OCI-LY7 (cell line): Measurements from ENCODE around the gene OSBP2. TPM values are rescaled to one million over a fixed set of nuclear protein-coding genes. Genes with fewer than 3 reads are reported as not detected.

ENCODE experiments used
- BruUV-seq: library from RNA; stranded (reverse); fragments of 400-500 nt; replicated peaks from 2 replicates; lab custom pipeline; 2021; lab: Mats Ljungman, UMichigan
- CTCF ChIA-PET: fragments of 300-600 bp; sonication (Branson Sonifier 250); formaldehyde crosslinking; loops from one replicate; lab custom pipeline; 2022; ENCODE audit warnings: antibody characterized with exemption; ENCODE audit not compliant: unreplicated experiment; lab: Charles Lee
- POLR2A ChIA-PET: fragments of 300-600 bp; sonication (Branson Sonifier 250); formaldehyde crosslinking; loops from one replicate; lab custom pipeline; 2022; ENCODE audit warnings: antibody characterized with exemption; lab: Charles Lee
- DNase-seq: peaks from one replicate; pipeline ENCODE4 v3.0.0-alpha.2; 2015; ENCODE audit warnings: low spot score
- H2AFZ ChIP-seq: fragments of 200-600 bp; sonication (generic), shearing (Covaris generic); 2 replicates; pipeline ENCODE4 v1.6.1; 2014; ENCODE audit warnings: mild to moderate bottlenecking, antibody characterized with exemption, low read length, moderate library complexity
- H3K27ac ChIP-seq: fragments of 200-600 bp; sonication (generic); 2 replicates; pipeline ENCODE4 v1.5.1; 2014; ENCODE audit warnings: mixed run types, low read depth, mild to moderate bottlenecking, moderate library complexity, low read length, inconsistent platforms; ENCODE audit not compliant: poor library complexity, severe bottlenecking
- H3K36me3 ChIP-seq: fragments of 200-600 bp; sonication (generic); 2 replicates; pipeline ENCODE4 v1.6.1; 2014; ENCODE audit warnings: mild to moderate bottlenecking, antibody characterized with exemption, low read length, moderate library complexity, mixed read lengths; ENCODE audit not compliant: insufficient read depth
- H3K4me1 ChIP-seq: fragments of 200-600 bp; sonication (generic); 2 replicates; pipeline ENCODE4 v1.5.1; 2014; ENCODE audit warnings: mild to moderate bottlenecking, low read length; ENCODE audit not compliant: insufficient read depth, poor library complexity, severe bottlenecking
- H3K4me2 ChIP-seq: fragments of 200-600 bp; sonication (generic); 2 replicates; pipeline ENCODE4 v1.6.1; 2014; ENCODE audit warnings: mild to moderate bottlenecking, low read length
- H3K4me3 ChIP-seq: fragments of 200-600 bp; sonication (generic); 2 replicates; pipeline ENCODE4 v1.5.1; 2014; ENCODE audit warnings: mild to moderate bottlenecking, low read depth, low read length; ENCODE audit not compliant: poor library complexity, severe bottlenecking
- H3K79me2 ChIP-seq: fragments of 200-600 bp; sonication (generic); 2 replicates; pipeline ENCODE4 v1.6.1; 2016; ENCODE audit warnings: low read depth, mild to moderate bottlenecking, low read length, moderate library complexity, mixed read lengths; ENCODE audit not compliant: insufficient read depth
- H3K9me2 ChIP-seq: fragments of 200-600 bp; sonication (generic); 2 replicates; pipeline ENCODE4 v1.6.1; 2016; ENCODE audit warnings: mild to moderate bottlenecking, low read length, mixed read lengths; ENCODE audit not compliant: insufficient read depth
- H3K9me3 ChIP-seq: fragments of 200-600 bp; sonication (generic); 2 replicates; pipeline ENCODE4 v1.6.1; 2014; ENCODE audit warnings: mild to moderate bottlenecking, mixed run types, low read length, mixed read lengths
- H4K20me1 ChIP-seq: fragments of 200-600 bp; sonication (generic); 2 replicates; pipeline ENCODE4 v1.6.1; 2014; ENCODE audit warnings: mild to moderate bottlenecking, antibody characterized with exemption, low read length, moderate library complexity, mixed read lengths; ENCODE audit not compliant: insufficient read depth
- EZH2phosphoT487 ChIP-seq: fragments of 200-600 bp; sonication (generic); IDR thresholded peaks from 2 replicates; pipeline ENCODE4 v1.6.1; 2018; ENCODE audit warnings: low read depth, borderline replicate concordance, mild to moderate bottlenecking, mixed run types, antibody characterized with exemption, low read length, moderate library complexity, mixed read lengths
- intact Hi-C: fragments of 100-400 bp; cut with micrococcal nuclease; formaldehyde crosslinking; loops from one replicate; pipeline ENCODE4 v1.10.0; 2022; ENCODE audit not compliant: unreplicated experiment
- total RNA-seq, 2 experiments: library from RNA; depleted of rRNA in 1 of 2; stranded (reverse); fragments of >200 nt in 1 of 2; shearing (Covaris generic) in 1 of 2; gene quantifications; 2 replicates each; pipeline ENCODE4 v1.2.3, GENCODE V29; 2014 to 2022
- TF ChIP-seq, protein P1 (sequence below): fragments of 200-600 bp; sonication (generic); conservative IDR thresholded peaks from 2 replicates; pipeline ENCODE4 v1.5.1; 2014; ENCODE audit warnings: mild to moderate bottlenecking, antibody characterized with exemption, low read length, moderate library complexity, mixed read lengths

Gene OSBP2
- total RNA-seq, 2 experiments from 2014 or later: 0.19 to 0.34 TPM

- H3K4me1 ChIP-seq: no peaks in the 10 kb centered on the region
- DNase-seq: no peak
- no peak overlapping the region for H3K27ac ChIP-seq
- intact Hi-C loops: no loop called here
- no TSS peak for BruUV-seq
- H3K4me2 ChIP-seq: no peak overlapping the region
- H4K20me1 ChIP-seq: no peaks in the 10 kb centered on the region
- no peaks in the 10 kb centered on the region for H3K79me2 ChIP-seq
- no peak overlapping the region for H3K4me3 ChIP-seq
- H2AFZ ChIP-seq: no peak overlapping the region
- ChIA-PET CTCF (interaction anchor here (0.5 kb wide), 1 partner anchor 448 kb away, joined by 3 read pairs; no protein-coding TSS in a partner anchor), POLR2A (no interaction called here)
- H3K9me3 ChIP-seq: no peaks in the 10 kb centered on the region
- H3K9me2 ChIP-seq: no peaks in the 10 kb centered on the region
- H3K36me3 ChIP-seq: peaks cover 91% of the 10 kb centered on the region
- TF ChIP-seq, protein P1, sequence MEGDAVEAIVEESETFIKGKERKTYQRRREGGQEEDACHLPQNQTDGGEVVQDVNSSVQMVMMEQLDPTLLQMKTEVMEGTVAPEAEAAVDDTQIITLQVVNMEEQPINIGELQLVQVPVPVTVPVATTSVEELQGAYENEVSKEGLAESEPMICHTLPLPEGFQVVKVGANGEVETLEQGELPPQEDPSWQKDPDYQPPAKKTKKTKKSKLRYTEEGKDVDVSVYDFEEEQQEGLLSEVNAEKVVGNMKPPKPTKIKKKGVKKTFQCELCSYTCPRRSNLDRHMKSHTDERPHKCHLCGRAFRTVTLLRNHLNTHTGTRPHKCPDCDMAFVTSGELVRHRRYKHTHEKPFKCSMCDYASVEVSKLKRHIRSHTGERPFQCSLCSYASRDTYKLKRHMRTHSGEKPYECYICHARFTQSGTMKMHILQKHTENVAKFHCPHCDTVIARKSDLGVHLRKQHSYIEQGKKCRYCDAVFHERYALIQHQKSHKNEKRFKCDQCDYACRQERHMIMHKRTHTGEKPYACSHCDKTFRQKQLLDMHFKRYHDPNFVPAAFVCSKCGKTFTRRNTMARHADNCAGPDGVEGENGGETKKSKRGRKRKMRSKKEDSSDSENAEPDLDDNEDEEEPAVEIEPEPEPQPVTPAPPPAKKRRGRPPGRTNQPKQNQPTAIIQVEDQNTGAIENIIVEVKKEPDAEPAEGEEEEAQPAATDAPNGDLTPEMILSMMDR: no peak
- TF ChIP-seq EZH2phosphoT487: no peak
Observed at GRCh38 chr22:30934053-30934452, 239.4 kb downstream of the OSBP2 start.

- CTCF ChIA-PET: no interaction called here
- no TSS peak for BruUV-seq
- Histone ChIP-seq H3K4me1 (no peaks in the 10 kb centered on the region), H3K9me3 (no peaks in the 10 kb centered on the region), H2AFZ (no peak overlapping the region), H3K4me2 (no peak overlapping the region), H3K4me3 (no peak overlapping the region), H3K9me2 (no peaks in the 10 kb centered on the region), H3K36me3 (peaks cover 96% of the 10 kb centered on the region), H3K27ac (no peak overlapping the region), H3K79me2 (no peaks in the 10 kb centered on the region), H4K20me1 (no peaks in the 10 kb centered on the region; the same call in 1 of the 2 replicates)
- no peak for DNase-seq
- intact Hi-C loops: no loop called here
- no peak for TF ChIP-seq EZH2phosphoT487
- TF ChIP-seq, protein P1: no peak
- POLR2A ChIA-PET: no interaction called here
Observed at GRCh38 chr22:30940685-30941362, 246.2 kb downstream of the OSBP2 start.

DNA sequence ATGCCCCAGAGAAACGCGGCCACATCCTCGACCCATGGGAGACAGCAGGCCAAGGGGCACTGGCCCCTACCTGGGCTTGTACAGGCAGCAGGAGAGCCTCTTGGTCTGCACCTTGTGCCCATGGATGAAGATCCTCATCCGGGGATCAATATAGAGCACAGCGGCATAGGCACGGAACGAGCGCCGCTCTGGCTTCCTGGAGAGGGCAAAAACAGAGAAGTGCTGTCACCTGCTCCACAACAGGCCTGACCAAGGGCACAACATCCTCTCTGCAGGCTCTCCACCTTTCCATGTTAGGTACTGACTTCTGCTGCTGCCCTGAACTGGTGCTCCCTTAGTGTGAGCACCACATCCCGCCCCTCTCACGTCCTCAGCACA is 246.7 kb downstream of the OSBP2 start:
- no peak overlapping the region for H3K27ac ChIP-seq
- no peaks in the 10 kb centered on the region; the same call in 1 of the 2 replicates for H4K20me1 ChIP-seq
- POLR2A ChIA-PET: no interaction called here
- DNase-seq: no peak
- no peak overlapping the region for H3K4me3 ChIP-seq
- BruUV-seq: no TSS peak
- no peaks in the 10 kb centered on the region for H3K9me2 ChIP-seq
- no peak overlapping the region for H3K4me2 ChIP-seq
- intact Hi-C loops: no loop called here
- CTCF ChIA-PET: interaction anchor here (0.6 kb wide), 1 partner anchor 313 kb away, joined by 4 read pairs; no protein-coding TSS in a partner anchor
- no peaks in the 10 kb centered on the region for H3K4me1 ChIP-seq
- no peaks in the 10 kb centered on the region for H3K9me3 ChIP-seq
- H2AFZ ChIP-seq: no peak overlapping the region
- no peaks in the 10 kb centered on the region for H3K79me2 ChIP-seq
- TF ChIP-seq, protein P1: no peak
- TF ChIP-seq EZH2phosphoT487: no peak
- H3K36me3 ChIP-seq: peaks cover 96% of the 10 kb centered on the region
